Naive thymus-derived CD4-positive, alpha-beta T cell (primary cell): ENCODE measurements around the gene BCL2L2. TPM values are rescaled to one million over a fixed set of nuclear protein-coding genes. Genes with fewer than 3 reads are reported as not detected.
A peak's percentile ranks its signal among the peaks of the same experiment; 100 is the strongest.
"Not testable (repeated sequence)": the region's sequence is repeated elsewhere in the genome, so short reads cannot be mapped to it uniquely, and the experiment has no call there.

Experiments
- ATAC-seq: fragments of 150-1000 bp; cut with Tn5 transposase; 2 replicates; pipeline ENCODE4 v1.10.0; 2021; ENCODE audit warnings: mild to moderate bottlenecking, moderate library complexity
- CTCF ChIA-PET: fragments of 350-600 bp; sonication (Branson Sonifier 250); formaldehyde crosslinking; loops from one replicate; lab custom pipeline; 2021; ENCODE audit warnings: antibody characterized with exemption; lab: Charles Lee
- POLR2A ChIA-PET: fragments of 350-600 bp; sonication (Branson Sonifier 250); formaldehyde crosslinking; loops from one replicate; lab custom pipeline; 2021; ENCODE audit warnings: antibody characterized with exemption, inconsistent platforms; lab: Charles Lee
- DNase-seq, 9 donors: peaks; one replicate each; pipeline versions ENCODE4 v3.0.0 to v3.0.0-alpha.2; 2020 to 2022; ENCODE audit warnings: mixed read lengths in 1 of 9
- H3K27ac ChIP-seq: one replicate; pipeline ENCODE4 v1.7.0; 2013; ENCODE audit warnings: mild to moderate bottlenecking, low read depth, low read length, moderate library complexity
- H3K27me3 ChIP-seq, 2 donors: one replicate each; pipeline ENCODE4 v1.7.0; 2013; ENCODE audit warnings: low read length in 2 of 2, mild to moderate bottlenecking in 2 of 2, moderate library complexity in 2 of 2; ENCODE audit not compliant: control insufficient read depth in 2 of 2, insufficient read depth in 2 of 2
- H3K36me3 ChIP-seq, 3 experiments: 1 replicate in 2 of 3; 2 replicates in 1 of 3; pipeline ENCODE4 v1.7.0; 2013; ENCODE audit warnings: low read length in 3 of 3, mild to moderate bottlenecking in 3 of 3, moderate library complexity in 1 of 3; ENCODE audit not compliant: insufficient read depth in 3 of 3, control insufficient read depth in 2 of 3
- H3K4me1 ChIP-seq, 2 donors: one replicate each; pipeline ENCODE4 v1.7.0; 2013; ENCODE audit warnings: low read length in 2 of 2, mild to moderate bottlenecking in 2 of 2, moderate library complexity in 1 of 2; ENCODE audit not compliant: control insufficient read depth in 2 of 2, insufficient read depth in 2 of 2
- H3K4me3 ChIP-seq: 2 replicates; pipeline ENCODE4 v1.7.0; 2013; ENCODE audit warnings: mild to moderate bottlenecking, low read length
- H3K9me3 ChIP-seq, 3 experiments: 1 replicate in 2 of 3; 2 replicates in 1 of 3; pipeline ENCODE4 v1.7.0; 2013; ENCODE audit warnings: low read length in 3 of 3; ENCODE audit not compliant: control insufficient read depth in 2 of 3
- H3K27ac Mint-ChIP-seq, 9 donors: one replicate each; pipeline ENCODE4 v1.8.0; 2020 to 2022; ENCODE audit warnings: mixed read lengths in 9 of 9, mild to moderate bottlenecking in 8 of 9, moderate library complexity in 5 of 9, inconsistent platforms in 2 of 9
- H3K27me3 Mint-ChIP-seq, 5 donors: one replicate each; pipeline ENCODE4 v1.8.0; 2021 to 2022; ENCODE audit warnings: mixed read lengths in 5 of 5, mild to moderate bottlenecking in 1 of 5
- H3K36me3 Mint-ChIP-seq, 5 donors: one replicate each; pipeline ENCODE4 v1.8.0; 2020 to 2022; ENCODE audit warnings: mixed read lengths in 5 of 5, mild to moderate bottlenecking in 3 of 5, inconsistent platforms in 1 of 5
- H3K4me1 Mint-ChIP-seq, 7 donors: one replicate each; pipeline ENCODE4 v1.8.0; 2020 to 2022; ENCODE audit warnings: mixed read lengths in 7 of 7, mild to moderate bottlenecking in 3 of 7, inconsistent platforms in 1 of 7
- H3K4me3 Mint-ChIP-seq, 10 donors: one replicate each; pipeline ENCODE4 v1.8.0; 2020 to 2022; ENCODE audit warnings: mild to moderate bottlenecking in 10 of 10, mixed read lengths in 10 of 10, moderate library complexity in 6 of 10, inconsistent platforms in 2 of 10
- H3K9me3 Mint-ChIP-seq, 11 donors: one replicate each; pipeline ENCODE4 v1.8.0; 2020 to 2022; ENCODE audit warnings: mixed read lengths in 11 of 11, mild to moderate bottlenecking in 4 of 11, inconsistent platforms in 1 of 11, moderate library complexity in 1 of 11
- intact Hi-C, 2 donors: fragments of 100-400 bp; cut with micrococcal nuclease; formaldehyde crosslinking; loops; one replicate each; pipeline ENCODE4 v1.15.1; 2023
- polyA plus RNA-seq, 2 donors: library from polyadenylated mRNA; unstranded; fragments of 300-500 nt; fragmentation: Illumina TruSeq; gene quantifications; one replicate each; pipeline ENCODE4 v1.2.3, GENCODE V29; 2021
- total RNA-seq, 6 experiments: library from RNA in 5 of 6; stranded (reverse) in 5 of 6; gene quantifications; 1 replicate in 5 of 6; 2 replicates in 1 of 6; pipeline ENCODE4 v1.2.3 and lab custom pipeline; 2021 to 2026

Gene BCL2L2
- total and polyA plus RNA-seq, 7 experiments from 2014 or later: 2.8 to 8.0 (median 5.6) TPM; not detected in 2

DNA sequence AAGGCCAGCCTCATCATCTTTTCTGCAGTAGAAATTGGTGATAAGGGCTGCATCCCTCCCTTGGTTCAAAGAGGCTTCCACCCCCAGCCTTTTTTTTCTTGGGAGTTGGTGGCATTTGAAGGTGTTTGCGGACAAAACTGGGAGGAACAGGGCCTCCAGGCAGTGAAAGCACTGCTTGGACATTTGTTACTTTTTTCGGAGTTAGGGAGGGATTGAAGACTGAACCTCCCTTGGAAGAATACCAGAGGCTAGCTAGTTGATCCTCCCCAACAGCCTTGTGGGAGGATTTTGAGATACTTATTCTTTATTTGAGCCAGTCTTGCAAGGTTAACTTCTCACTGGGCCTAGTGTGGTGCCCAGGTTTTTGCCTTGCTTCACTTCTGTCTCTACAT is 17.8 kb downstream of the BCL2L2 start:
- peaks cover 0 to 3% (median 0%) of the 10 kb centered on the region in 11 donors for H3K9me3 Mint-ChIP-seq
- peaks cover 22% of the 10 kb centered on the region in 2 donors for H3K4me1 ChIP-seq
- H3K27ac Mint-ChIP-seq: no peak overlapping the region
- no peak overlapping the region for H3K4me3 Mint-ChIP-seq
- peak overlapping the region; percentile 4 for H3K27ac ChIP-seq
- no peaks in the 10 kb centered on the region for H3K27me3 Mint-ChIP-seq
- intact Hi-C loops: loop anchor here in 1 of 2 donors (5.0 kb wide), 1 partner anchor 628 kb away; the partner anchor contains the start of gene DHRS4
- H3K9me3 ChIP-seq: no peaks in the 10 kb centered on the region
- ChIA-PET POLR2A (interaction anchor here (8.3 kb wide), 1 partner anchor 21 kb away, joined by 286 read pairs; the partner anchor contains the start of genes BCL2L2 and PPP1R3E), CTCF (interaction anchor here (2.1 kb wide), 1 partner anchor 56 kb away, joined by 6 read pairs; no protein-coding TSS in a partner anchor)
- H3K4me1 Mint-ChIP-seq: peaks cover 22 to 38% (median 35%) of the 10 kb centered on the region in 7 donors
- ATAC-seq: no peak
- H3K4me3 ChIP-seq: no peak overlapping the region
- DNase-seq: no peak
- no peaks in the 10 kb centered on the region for H3K27me3 ChIP-seq
- peaks cover 15 to 26% (median 23%) of the 10 kb centered on the region in 3 experiments for H3K36me3 ChIP-seq
- peaks cover 0 to 30% (median 5%) of the 10 kb centered on the region in 5 donors for H3K36me3 Mint-ChIP-seq

GRCh38 chr14:23324993-23325392 is 18.4 kb downstream of the BCL2L2 start:
- Histone ChIP-seq H3K4me3 (no peak overlapping the region), H3K4me1 (peaks cover 20% of the 10 kb centered on the region in 2 donors), H3K36me3 (peaks cover 15 to 26% (median 23%) of the 10 kb centered on the region in 3 experiments), H3K9me3 (no peaks in the 10 kb centered on the region), H3K27ac (no peak overlapping the region), H3K27me3 (no peaks in the 10 kb centered on the region)
- ChIA-PET CTCF (interaction anchor here (2.1 kb wide), 1 partner anchor 55 kb away, joined by 6 read pairs; no protein-coding TSS in a partner anchor), POLR2A (interaction anchor here (8.3 kb wide), 1 partner anchor 21 kb away, joined by 286 read pairs; the partner anchor contains the start of genes BCL2L2 and PPP1R3E)
- Mint-ChIP-seq H3K4me3 (peak overlapping the region in 1 of 10 donors; percentile 41), H3K27me3 (no peaks in the 10 kb centered on the region), H3K9me3 (peaks cover 0 to 3% (median 0%) of the 10 kb centered on the region in 11 donors), H3K27ac (no peak overlapping the region), H3K36me3 (peaks cover 0 to 27% (median 5%) of the 10 kb centered on the region in 5 donors), H3K4me1 (peaks cover 19 to 33% (median 30%) of the 10 kb centered on the region in 7 donors)
- ATAC-seq: no peak
- no peak for DNase-seq
- intact Hi-C loops: loop anchor here in 1 of 2 donors (5.0 kb wide), 1 partner anchor 627 kb away; the partner anchor contains the start of gene DHRS4

GRCh38 chr14:23325746-23326145 is 19.1 kb downstream of the BCL2L2 start:
- ChIA-PET CTCF (interaction anchor here (0.7 to 4.6 kb wide), 2 partner anchors 55 to 249 kb away, joined by 5 to 30 read pairs; no protein-coding TSS in a partner anchor), POLR2A (interaction anchor here (0.6 to 8.3 kb wide), 4 partner anchors 22 to 284 kb away, joined by 3 to 286 read pairs (median 5); partner anchors contain the start of genes BCL2L2, NGDN and PPP1R3E)
- H3K9me3 ChIP-seq, H3K27me3 ChIP-seq, H3K4me3 Mint-ChIP-seq, DNase-seq, ATAC-seq, H3K4me3 ChIP-seq, H3K27ac ChIP-seq, intact Hi-C loops, H3K27me3 Mint-ChIP-seq, H3K9me3 Mint-ChIP-seq: not testable (repeated sequence)
- Mint-ChIP-seq H3K4me1 (peaks cover 15 to 26% (median 22%) of the 10 kb centered on the region in 7 donors), H3K27ac (peak overlapping the region in 1 of 9 donors; percentile 32), H3K36me3 (peaks cover 0 to 24% (median 5%) of the 10 kb centered on the region in 5 donors)
- H3K4me1 ChIP-seq: peaks cover 13% of the 10 kb centered on the region in 2 donors
- peaks cover 15 to 26% (median 23%) of the 10 kb centered on the region in 3 experiments for H3K36me3 ChIP-seq

GRCh38 chr14:23326491-23327332 is 20.1 kb downstream of the BCL2L2 start:
- no peaks in the 10 kb centered on the region for H3K9me3 ChIP-seq
- H3K4me1 Mint-ChIP-seq: peaks cover 15 to 24% (median 20%) of the 10 kb centered on the region in 7 donors
- intact Hi-C loops: no loop called here
- no peak overlapping the region for H3K4me3 Mint-ChIP-seq
- peaks cover 15 to 26% (median 23%) of the 10 kb centered on the region in 3 experiments for H3K36me3 ChIP-seq
- no peak overlapping the region for H3K27ac ChIP-seq
- POLR2A ChIA-PET: interaction anchor here (0.7 to 1.2 kb wide), 5 partner anchors 12 to 143 kb away, joined by 3 to 6 read pairs (median 4); partner anchors contain the start of gene NGDN
- CTCF ChIA-PET: interaction anchor here (0.6 to 4.6 kb wide), 8 partner anchors 9 to 250 kb away, joined by 3 to 30 read pairs (median 4); no protein-coding TSS in a partner anchor
- no peak overlapping the region for H3K4me3 ChIP-seq
- no peaks in the 10 kb centered on the region for H3K27me3 ChIP-seq
- H3K27me3 Mint-ChIP-seq: peaks cover 0 to 6% (median 0%) of the 10 kb centered on the region in 5 donors
- no peak for ATAC-seq
- peaks cover 0 to 24% (median 5%) of the 10 kb centered on the region in 5 donors for H3K36me3 Mint-ChIP-seq
- no peaks in the 10 kb centered on the region for H3K9me3 Mint-ChIP-seq
- DNase-seq: no peak
- H3K27ac Mint-ChIP-seq: peak overlapping the region in 2 of 9 donors; percentile 23 to 32
- peaks cover 12 to 13% of the 10 kb centered on the region in 2 donors for H3K4me1 ChIP-seq

GRCh38 chr14:23327947-23328744 is 21.5 kb downstream of the BCL2L2 start:
- peaks cover 14 to 26% (median 17%) of the 10 kb centered on the region in 3 experiments for H3K36me3 ChIP-seq
- ChIA-PET CTCF (interaction anchor here (1.5 to 4.6 kb wide), 3 partner anchors 51 to 64 kb away, joined by 3 to 30 read pairs (median 7); no protein-coding TSS in a partner anchor), POLR2A (interaction anchor here (0.7 kb wide), 1 partner anchor 52 kb away, joined by 3 read pairs; no protein-coding TSS in a partner anchor)
- Mint-ChIP-seq H3K4me1 (peaks cover 3 to 11% (median 8%) of the 10 kb centered on the region in 7 donors), H3K4me3 (no peak overlapping the region), H3K36me3 (peaks cover 0 to 19% (median 3%) of the 10 kb centered on the region in 5 donors), H3K27ac (peak overlapping the region in 3 of 9 donors; percentile 6 to 34 (median 23)), H3K27me3 (peaks cover 0 to 6% (median 0%) of the 10 kb centered on the region in 5 donors), H3K9me3 (no peaks in the 10 kb centered on the region)
- ATAC-seq (peak; percentile 86), DNase-seq (peak in 8 of 9 donors; percentile 49 to 69 (median 59))
- no peaks in the 10 kb centered on the region for H3K27me3 ChIP-seq
- intact Hi-C loops: loop anchor here (1.0 kb wide), 4 partner anchors 24 to 234 kb away; partner anchors contain the start of gene SLC22A17 (in 1 of the 2)
- H3K4me3 ChIP-seq: no peak overlapping the region
- H3K27ac ChIP-seq: no peak overlapping the region
- H3K9me3 ChIP-seq: no peaks in the 10 kb centered on the region
- peaks cover 0 to under 1% of the 10 kb centered on the region in 2 donors for H3K4me1 ChIP-seq
